Measurements from ENCODE around the gene FHL3.

GRCh38 chr1:38028105-38028591 is 22.8 kb upstream of the FHL3 start:
- TF ChIP-seq RCOR1 (IDR thresholded peaks at IDR 0.05; ENCODE audit: low read depth, low read length) (no peak), RFX5 (IDR thresholded peaks at IDR 0.05) (no peak), FOSL2 (IDR thresholded peaks at IDR 0.05) (no peak), FOSL2 (CRISPR knock-in tag; IDR thresholded peaks at IDR 0.05) (no peak), CHD2 (IDR thresholded peaks at IDR 0.05; ENCODE audit: low read length, partially characterized antibody) (no peak)
